ENCODE measurements around the gene NCK1.

GRCh38 chr3:136952292-136952691 is 90.3 kb downstream of the NCK1 start:
- TF ChIP-seq POLR2AphosphoS5 (IDR thresholded peaks at IDR 0.05; ENCODE audit: low read depth, low read length) (no peak), FOXP2 (optimal IDR thresholded peaks at IDR 0.05; ENCODE audit: borderline replicate concordance, extremely low read depth, extremely low read length, insufficient read depth) (no peak)
